Mesothelial cell of epicardium (in vitro differentiated cells): ENCODE measurements around the gene TMEM11. TPM values are rescaled to one million over a fixed set of nuclear protein-coding genes. Genes with fewer than 3 reads are reported as not detected.
A peak's percentile ranks its signal among the peaks of the same experiment; 100 is the strongest.

ENCODE experiments used
- DNase-seq, 2 experiments: peaks; one replicate each; pipeline ENCODE4 v3.0.0; 2021; ENCODE audit warnings: low spot score in 2 of 2; ENCODE audit not compliant: unreplicated experiment in 2 of 2
- H3K27ac Mint-ChIP-seq: 2 replicates; pipeline ENCODE4 v1.8.0; 2021; ENCODE audit warnings: mixed read lengths
- H3K27me3 Mint-ChIP-seq: 2 replicates; pipeline ENCODE4 v1.8.0; 2021; ENCODE audit warnings: low read depth, mixed read lengths
- H3K36me3 Mint-ChIP-seq: 2 replicates; pipeline ENCODE4 v1.8.0; 2021; ENCODE audit warnings: mixed read lengths
- H3K4me1 Mint-ChIP-seq: 2 replicates; pipeline ENCODE4 v1.8.0; 2021; ENCODE audit warnings: mixed read lengths
- H3K4me3 Mint-ChIP-seq: 2 replicates; pipeline ENCODE4 v1.8.0; 2021; ENCODE audit warnings: mild to moderate bottlenecking, moderate library complexity, mixed read lengths
- H3K9me3 Mint-ChIP-seq: 2 replicates; pipeline ENCODE4 v1.8.0; 2021; ENCODE audit warnings: mixed read lengths
- CTCF ChIP-seq: fragments of 200-600 bp; sonication (generic); IDR thresholded peaks from one replicate; pipeline ENCODE4 v1.5.0; 2021; ENCODE audit warnings: antibody characterized with exemption; ENCODE audit not compliant: unreplicated experiment
- total RNA-seq: library from RNA; stranded (reverse); gene quantifications from 3 replicates; pipeline ENCODE4 v1.2.1, GENCODE V29; 2021

The TMEM11 gene
- total RNA-seq, 1 donor from 2014 or later = 20.6 TPM

- no peaks in the 10 kb centered on the region for H3K27me3 Mint-ChIP-seq
- no peak for DNase-seq
- H3K27ac Mint-ChIP-seq = peak overlapping the region; percentile 61
- no peak for TF ChIP-seq CTCF
- H3K4me1 Mint-ChIP-seq = peaks cover 18% of the 10 kb centered on the region
- H3K9me3 Mint-ChIP-seq = peaks cover 20% of the 10 kb centered on the region
- H3K36me3 Mint-ChIP-seq = peaks cover 1% of the 10 kb centered on the region
- H3K4me3 Mint-ChIP-seq = no peak overlapping the region
Measured at GRCh38 chr17:21161498-21162393, 52.2 kb downstream of the TMEM11 start.

- Mint-ChIP-seq H3K4me3 (no peak overlapping the region), H3K27me3 (no peaks in the 10 kb centered on the region), H3K36me3 (peaks cover 6% of the 10 kb centered on the region), H3K4me1 (peaks cover 18% of the 10 kb centered on the region), H3K9me3 (peaks cover 26% of the 10 kb centered on the region), H3K27ac (no peak overlapping the region)
- DNase-seq = no peak
- no peak for TF ChIP-seq CTCF
Measured at GRCh38 chr17:21160401-21160800, 53.6 kb downstream of the TMEM11 start.

GRCh38 chr17:21157586-21158370 lies 56.2 kb downstream of the TMEM11 start:
- no peak for DNase-seq
- H3K4me1 Mint-ChIP-seq = peaks cover 18% of the 10 kb centered on the region
- TF ChIP-seq CTCF = no peak
- peaks cover 24% of the 10 kb centered on the region for H3K36me3 Mint-ChIP-seq
- H3K4me3 Mint-ChIP-seq = no peak overlapping the region
- no peak overlapping the region for H3K27ac Mint-ChIP-seq
- no peaks in the 10 kb centered on the region for H3K27me3 Mint-ChIP-seq
- H3K9me3 Mint-ChIP-seq = peaks cover 53% of the 10 kb centered on the region

- no peak for DNase-seq
- Mint-ChIP-seq H3K27ac (no peak overlapping the region), H3K4me1 (no peaks in the 10 kb centered on the region), H3K27me3 (no peaks in the 10 kb centered on the region), H3K4me3 (no peak overlapping the region), H3K9me3 (peaks cover 66% of the 10 kb centered on the region), H3K36me3 (peaks cover 41% of the 10 kb centered on the region)
- TF ChIP-seq CTCF = no peak
Measured at GRCh38 chr17:21152731-21153130, 61.2 kb downstream of the TMEM11 start.

GRCh38 chr17:21149621-21150020 lies 64.3 kb downstream of the TMEM11 start:
- Mint-ChIP-seq H3K4me3 (no peak overlapping the region), H3K27ac (no peak overlapping the region), H3K36me3 (peaks cover 53% of the 10 kb centered on the region), H3K9me3 (peaks cover 61% of the 10 kb centered on the region), H3K27me3 (no peaks in the 10 kb centered on the region), H3K4me1 (no peaks in the 10 kb centered on the region)
- no peak for DNase-seq
- TF ChIP-seq CTCF = no peak

Other genes with a start within 250 kb of the TMEM11 start
- 333 to 348 TPM (median 347 TPM) in 3 replicates for gene USP22, start 171.2 kb downstream of the TMEM11 start, total RNA-seq
- 18.9 to 22.4 TPM (median 19.8 TPM) in 3 replicates for gene DHRS7B, start 87.2 kb downstream of the TMEM11 start, total RNA-seq
- gene NATD1, start 39.2 kb upstream of the TMEM11 start, total RNA-seq = 12.3 to 12.7 TPM (median 12.7 TPM) in 3 replicates
- gene MAP2K3, start 70.5 kb upstream of the TMEM11 start, total RNA-seq = 24.5 to 26.8 TPM (median 26.0 TPM) in 3 replicates
- gene KCNJ12, start 162.2 kb upstream of the TMEM11 start, total RNA-seq = 0.53 to 0.76 TPM (median 0.54 TPM) in 3 replicates